ENCODE results near the gene RFTN1.
A peak's percentile ranks its signal among the peaks of the same experiment; 100 is the strongest.

Gene RFTN1, protein sequence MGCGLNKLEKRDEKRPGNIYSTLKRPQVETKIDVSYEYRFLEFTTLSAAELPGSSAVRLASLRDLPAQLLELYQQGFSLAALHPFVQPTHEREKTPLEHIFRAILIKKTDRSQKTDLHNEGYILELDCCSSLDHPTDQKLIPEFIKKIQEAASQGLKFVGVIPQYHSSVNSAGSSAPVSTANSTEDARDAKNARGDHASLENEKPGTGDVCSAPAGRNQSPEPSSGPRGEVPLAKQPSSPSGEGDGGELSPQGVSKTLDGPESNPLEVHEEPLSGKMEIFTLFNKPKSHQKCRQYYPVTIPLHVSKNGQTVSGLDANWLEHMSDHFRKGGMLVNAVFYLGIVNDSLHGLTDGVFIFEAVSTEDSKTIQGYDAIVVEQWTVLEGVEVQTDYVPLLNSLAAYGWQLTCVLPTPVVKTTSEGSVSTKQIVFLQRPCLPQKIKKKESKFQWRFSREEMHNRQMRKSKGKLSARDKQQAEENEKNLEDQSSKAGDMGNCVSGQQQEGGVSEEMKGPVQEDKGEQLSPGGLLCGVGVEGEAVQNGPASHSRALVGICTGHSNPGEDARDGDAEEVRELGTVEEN

GRCh38 chr3:16513141-16514020 lies at the start of gene RFTN1:
RFTN1 (minus strand) TSS chr3:16513699; CDS start chr3:16493869, 19,830 bp downstream.
- DNase-seq (ENCODE audit: low read depth in 2 of 2) = peak; percentile 36 to 39

- no peak for DNase-seq (ENCODE audit: low read depth in 2 of 2)
Observed at GRCh38 chr3:16559653-16560365, 46.3 kb upstream of the RFTN1 start.

DNA sequence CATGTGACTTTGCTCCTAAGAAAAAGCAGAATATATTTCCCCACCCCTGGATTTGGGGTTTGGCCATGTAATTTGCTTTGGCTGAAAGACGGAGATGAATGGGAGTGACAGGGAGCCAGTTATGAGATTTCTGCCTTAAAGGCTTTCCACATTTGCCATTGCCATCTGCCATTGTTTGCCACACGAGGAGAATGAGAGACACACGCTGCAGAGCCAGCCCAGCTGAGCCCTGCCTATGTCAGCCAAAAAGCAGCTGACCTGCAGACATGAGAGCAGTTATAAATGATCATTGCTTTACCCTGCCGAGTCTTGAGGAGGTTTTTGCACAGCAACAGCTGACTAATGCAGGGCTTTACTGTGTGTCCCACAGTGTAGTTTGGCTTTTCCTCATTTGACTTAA lies 40.6 kb upstream of the RFTN1 start:
- DNase-seq (ENCODE audit: low read depth in 2 of 2) = no peak

DNA sequence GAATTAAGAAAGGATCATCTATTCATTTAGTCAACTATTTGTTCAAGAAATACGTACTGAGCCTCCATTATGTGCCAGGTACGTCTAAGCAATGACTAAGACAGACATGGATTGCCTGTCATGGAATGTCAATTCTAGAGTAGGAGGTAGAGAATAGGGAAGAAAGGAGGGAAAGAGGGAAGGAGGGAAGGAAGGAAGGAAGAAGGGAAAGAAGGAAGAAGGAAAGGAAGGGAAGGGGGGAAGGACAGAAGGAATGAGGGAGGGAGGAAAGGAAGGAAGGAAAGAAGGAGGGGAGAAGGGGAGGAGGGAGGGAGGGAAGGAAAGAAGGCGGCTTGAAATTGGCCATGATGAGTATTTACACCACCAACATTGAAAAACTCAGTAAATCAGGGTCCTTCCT lies 39.3 kb upstream of the RFTN1 start:
- no peak for DNase-seq (ENCODE audit: low read depth in 2 of 2)

- no peak for DNase-seq (ENCODE audit: low read depth in 2 of 2)
Observed at GRCh38 chr3:16551342-16551976, 38.0 kb upstream of the RFTN1 start.

GRCh38 chr3:16550676-16551341 lies 37.3 kb upstream of the RFTN1 start:
- peak; percentile 50 to 69 for DNase-seq (ENCODE audit: low read depth in 2 of 2)

DNA sequence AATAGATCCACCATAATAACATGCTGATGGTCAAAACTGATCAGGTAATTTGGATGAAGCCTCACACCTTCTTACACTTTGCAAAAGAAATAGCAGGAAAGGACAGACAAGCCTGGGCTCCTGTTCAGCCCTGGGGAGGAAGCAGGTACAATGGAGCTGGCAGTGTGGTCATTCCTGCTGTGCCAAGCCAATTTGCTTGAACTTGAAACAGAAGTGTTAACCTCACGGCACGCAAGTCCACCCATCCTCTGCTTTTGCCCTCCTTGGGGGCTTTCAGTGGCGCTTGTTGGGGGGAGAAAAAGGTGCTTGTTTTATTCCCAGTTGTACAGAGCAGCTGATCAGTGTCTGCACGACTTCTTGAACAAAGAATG lies 36.8 kb upstream of the RFTN1 start:
- no peak for DNase-seq (ENCODE audit: low read depth in 2 of 2)

DNA sequence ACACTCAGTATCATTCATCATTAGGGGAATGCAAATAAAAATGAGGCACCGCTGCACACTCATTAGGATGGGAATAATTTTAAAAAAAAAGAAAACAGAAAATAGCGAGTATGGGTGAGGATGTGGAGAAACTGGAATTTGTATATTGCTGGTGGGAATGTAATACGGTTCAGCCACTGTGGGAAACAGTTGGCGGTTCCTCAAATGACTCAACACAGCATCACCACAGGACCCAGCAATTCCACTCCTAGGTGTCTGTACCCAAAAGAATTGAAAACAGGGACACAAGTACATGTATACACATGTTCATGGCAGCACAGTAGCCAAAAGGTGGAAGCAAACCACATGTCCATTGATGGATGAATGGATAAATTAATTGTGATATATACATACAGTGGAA lies 35.2 kb upstream of the RFTN1 start:
- DNase-seq (ENCODE audit: low read depth in 2 of 2) = no peak

GRCh38 chr3:16547561-16548357 lies 34.3 kb upstream of the RFTN1 start:
- no peak for DNase-seq (ENCODE audit: low read depth in 2 of 2)

DNA sequence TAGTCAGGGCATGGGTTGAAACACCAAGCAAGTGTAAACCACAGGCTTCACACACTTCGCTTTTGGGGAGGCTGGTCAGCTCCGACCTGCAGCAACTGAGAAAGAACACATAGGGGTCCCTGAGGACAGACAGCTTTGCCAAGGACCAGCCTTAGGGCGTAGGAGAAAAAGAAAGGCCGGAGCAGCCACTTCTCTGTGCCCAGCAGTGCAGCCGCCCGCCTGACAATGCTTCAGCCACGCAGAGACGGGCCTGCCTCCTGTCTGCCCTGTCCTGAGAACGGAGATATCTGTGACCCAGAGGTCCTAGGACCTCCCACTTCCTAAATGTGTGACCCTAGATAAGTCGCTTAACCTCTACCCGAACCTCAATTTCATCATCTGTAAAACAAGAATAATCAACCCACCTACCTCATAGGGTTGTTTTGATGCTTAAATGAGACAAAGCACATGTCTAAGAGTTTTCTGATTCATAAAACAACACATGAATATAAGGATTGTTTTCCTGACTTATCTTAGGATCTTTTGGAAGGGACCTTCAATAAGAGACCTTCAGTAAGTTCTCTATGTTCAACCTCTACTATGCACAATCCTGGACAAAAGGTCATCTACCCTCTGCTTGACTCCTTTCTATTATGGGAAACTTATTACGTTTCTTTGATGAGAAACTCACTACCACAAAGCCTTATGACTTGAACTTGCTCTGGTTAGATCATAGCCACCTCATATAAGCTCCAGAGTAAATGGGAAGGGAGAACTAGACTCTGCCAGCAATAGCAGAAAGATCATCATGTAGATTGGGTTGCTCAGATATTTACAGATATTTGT lies 32.9 kb upstream of the RFTN1 start:
- no peak for DNase-seq (ENCODE audit: low read depth in 2 of 2)

- no peak for DNase-seq (ENCODE audit: low read depth in 2 of 2)
Observed at GRCh38 chr3:16545413-16546185, 32.1 kb upstream of the RFTN1 start.

GRCh38 chr3:16543242-16543864 lies 29.9 kb upstream of the RFTN1 start:
- DNase-seq (ENCODE audit: low read depth in 2 of 2) = no peak

GRCh38 chr3:16538507-16538906 lies 25.0 kb upstream of the RFTN1 start:
- DNase-seq (ENCODE audit: low read depth in 2 of 2) = no peak

DNA sequence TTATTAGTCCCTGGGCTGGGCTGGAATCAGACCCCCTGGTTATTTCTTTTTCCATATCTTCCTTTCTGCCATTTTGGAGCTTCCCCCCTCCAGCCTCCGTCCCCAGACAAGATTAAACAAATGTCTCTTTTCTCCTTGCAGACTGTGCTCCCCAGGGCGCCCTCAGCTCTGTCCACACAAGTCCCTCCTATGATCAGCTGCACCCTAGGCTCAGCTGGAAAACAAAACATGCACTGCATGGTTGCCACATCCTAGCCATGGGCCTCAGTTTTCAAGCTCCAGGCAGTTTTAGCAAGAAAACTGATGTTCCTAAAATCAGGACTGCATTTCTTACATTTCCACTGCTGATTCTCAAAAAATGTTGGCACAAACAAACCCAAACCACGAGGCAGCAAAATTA lies 23.5 kb upstream of the RFTN1 start:
- no peak for DNase-seq (ENCODE audit: low read depth in 2 of 2)

DNA sequence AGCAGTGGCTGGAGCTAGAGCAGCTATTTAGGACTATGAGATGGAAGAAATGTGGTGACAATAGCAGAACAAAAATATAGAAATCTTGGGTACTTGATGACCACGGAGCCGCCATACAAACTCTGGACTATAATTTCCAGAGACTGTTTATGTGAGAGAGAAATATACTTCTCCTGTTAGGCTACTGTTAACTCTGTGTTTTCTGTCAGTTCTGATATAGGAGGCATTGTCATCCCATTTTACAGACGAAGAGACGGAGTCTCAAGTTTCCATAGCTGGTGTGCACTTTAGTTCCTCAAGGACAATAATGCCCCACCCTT lies 22.8 kb upstream of the RFTN1 start:
- no peak for DNase-seq (ENCODE audit: low read depth in 2 of 2)

DNA sequence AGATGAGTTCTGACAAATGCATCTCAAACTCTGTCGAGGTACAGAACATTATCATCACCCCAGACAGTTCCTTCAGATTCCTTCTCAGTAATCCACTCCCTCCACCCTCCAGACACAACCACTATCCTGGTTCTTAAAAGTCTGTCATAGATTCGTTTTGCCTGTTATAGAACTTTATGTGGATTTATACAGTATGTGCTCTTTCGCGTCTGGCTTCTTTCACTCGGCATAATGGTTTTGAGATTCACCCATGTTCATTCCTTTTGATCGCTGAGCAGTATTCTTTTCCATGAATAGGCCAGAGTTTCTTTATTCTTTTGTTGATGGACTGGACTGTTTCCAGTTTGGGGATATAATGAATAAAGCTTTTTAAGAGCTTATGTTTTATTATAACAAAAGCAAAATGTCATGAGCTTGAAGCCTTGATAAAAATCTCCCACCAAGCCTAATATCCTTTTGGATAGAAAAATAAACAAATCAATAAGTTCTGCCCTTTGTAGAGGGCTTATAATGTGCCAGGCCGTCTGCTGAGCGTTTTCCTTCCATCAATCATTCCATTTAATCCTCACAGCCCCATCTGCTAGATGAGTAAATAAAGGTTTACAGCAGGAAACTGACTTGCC lies 21.3 kb upstream of the RFTN1 start:
- no peak for DNase-seq (ENCODE audit: low read depth in 2 of 2)

DNA sequence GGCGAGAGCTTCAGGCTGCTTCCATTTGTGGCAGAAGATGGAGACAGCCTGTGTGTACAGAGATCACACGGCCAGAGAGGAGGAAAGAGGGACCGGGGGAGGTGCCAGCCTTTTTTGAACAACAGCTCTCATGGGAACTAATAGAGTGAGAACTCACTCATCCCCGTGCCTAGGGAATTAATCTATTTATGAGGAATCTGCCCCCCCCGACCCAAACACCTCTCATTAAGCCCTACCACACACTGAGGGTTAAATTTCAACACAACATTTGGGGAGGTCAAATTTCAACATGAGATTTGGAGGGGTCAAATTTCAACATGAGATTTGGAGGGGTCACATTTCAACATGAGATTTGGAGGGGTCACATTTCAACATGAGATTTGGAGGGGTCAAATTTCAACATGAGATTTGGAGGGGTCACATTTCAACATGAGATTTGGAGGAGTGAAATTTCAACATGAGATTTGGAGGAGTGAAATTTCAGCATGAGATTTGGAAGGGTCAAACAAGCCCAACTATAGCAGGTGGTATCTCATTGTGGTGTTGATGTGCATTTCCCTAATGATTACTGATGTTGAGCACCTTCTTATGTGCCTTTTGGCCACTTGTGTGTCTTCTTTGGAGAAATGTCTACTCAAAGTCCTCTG lies 20.6 kb upstream of the RFTN1 start:
- DNase-seq (ENCODE audit: low read depth in 2 of 2) = no peak
